Testis (tissue), 3 donors: Measurements from ENCODE around the gene MMP11. TPM values are rescaled to one million over a fixed set of nuclear protein-coding genes. Genes with fewer than 3 reads are reported as not detected.

Experiments used
- DNase-seq: peaks from one replicate; pipeline ENCODE4 v3.0.0-alpha.2; 2019
- H3K27ac ChIP-seq, 2 donors: fragments of 200-600 bp; sonication (generic); one replicate each; pipeline ENCODE4 v1.5.1; 2019
- H3K27me3 ChIP-seq: fragments of 200-600 bp; sonication (generic); one replicate; pipeline ENCODE4 v1.5.1; 2019
- H3K36me3 ChIP-seq: fragments of 200-600 bp; sonication (generic); one replicate; pipeline ENCODE4 v1.5.1; 2017; ENCODE audit warnings: low read depth; ENCODE audit errors: missing control alignments
- H3K4me1 ChIP-seq: fragments of 200-600 bp; sonication (generic); one replicate; pipeline ENCODE4 v1.5.1; 2019
- H3K4me3 ChIP-seq, 2 donors: fragments of 200-600 bp; sonication (generic); one replicate each; pipeline ENCODE4 v1.5.1; 2017 to 2019
- H3K9me3 ChIP-seq: fragments of 200-600 bp; sonication (generic); one replicate; pipeline ENCODE4 v1.5.1; 2017
- CTCF ChIP-seq, 3 experiments: fragments of 450-650 bp in 2 of 3; fragments of 200-600 bp in 1 of 3; sonication (generic) in 1 of 3; IDR thresholded peaks; one replicate each; pipeline ENCODE4 v1.5.1; 2016 to 2019; ENCODE audit warnings: antibody characterized with exemption in 3 of 3, mild to moderate bottlenecking in 2 of 3, moderate library complexity in 1 of 3
- POLR2A ChIP-seq: fragments of 450-650 bp; IDR thresholded peaks from one replicate; pipeline ENCODE4 v1.6.1; 2017; ENCODE audit warnings: antibody characterized with exemption, mild to moderate bottlenecking, moderate library complexity
- WGBS, 2 donors: methylation state at CpG; one replicate each; pipeline ENCODE4 v1.1.5; 2018; 5-methylcytosine and 5-hydroxymethylcytosine counted together
- intact Hi-C: fragments of 100-400 bp; cut with DNase I; formaldehyde crosslinking; loops from one replicate; pipeline ENCODE4 v1.15.1; 2023; ENCODE audit warnings: low total_unique reads
- polyA plus RNA-seq: library from polyadenylated mRNA; stranded (reverse); fragments of 350-450 nt; fragmentation: Illumina TruSeq; extraction: RNeasy Lipid Tissue Mini Kit (QIAGEN cat#74804); gene quantifications from one replicate; pipeline ENCODE4 v1.2.3, GENCODE V29; 2014; ENCODE audit warnings: low read depth, low replicate concordance; ENCODE audit not compliant: insufficient read depth
- total RNA-seq, 2 donors: library from RNA; depleted of rRNA; stranded (reverse); fragments of >200 nt; gene quantifications; one replicate each; pipeline ENCODE4 v1.2.3, GENCODE V29; 2016

The MMP11 gene
- total and polyA plus RNA-seq, 3 donors from 2014 or later, result 13.6 to 36.1 (median 32.4) TPM

DNA sequence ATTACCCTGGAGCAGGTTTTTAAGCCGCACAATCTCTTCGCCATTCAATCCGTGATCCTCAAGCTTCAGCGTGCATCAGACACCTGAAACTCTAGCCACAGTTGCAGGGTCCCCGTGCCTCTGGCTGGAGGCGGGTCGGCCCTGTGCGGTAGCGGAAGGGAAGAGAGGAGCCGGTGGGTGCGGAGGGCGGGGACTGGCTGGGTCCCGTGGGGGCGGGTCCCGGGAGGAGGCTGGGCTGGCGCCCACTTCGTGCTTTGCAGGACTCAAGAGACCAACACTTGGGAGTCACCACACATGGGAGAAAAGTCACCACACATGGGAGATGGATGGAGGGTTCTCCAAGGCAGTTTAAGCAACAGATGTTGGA lies 9.1 kb upstream of the MMP11 start:
- intact Hi-C loops, result no loop called here
- TF ChIP-seq POLR2A, result no peak
- TF ChIP-seq CTCF (IDR thresholded peaks at IDR 0.05), result no peak
- peaks cover 7% of the 10 kb centered on the region for H3K4me1 ChIP-seq
- H3K9me3 ChIP-seq, result no peaks in the 10 kb centered on the region
- H3K27ac ChIP-seq, result no peak overlapping the region
- WGBS, 2 donors, result 38 to 43% methylated on average over 17 of the region's 17 CpGs
- peak overlapping the region in 1 of 2 donors; percentile 17 for H3K4me3 ChIP-seq
- H3K27me3 ChIP-seq, result no peaks in the 10 kb centered on the region
- no peak for DNase-seq
- no peaks in the 10 kb centered on the region for H3K36me3 ChIP-seq

DNA sequence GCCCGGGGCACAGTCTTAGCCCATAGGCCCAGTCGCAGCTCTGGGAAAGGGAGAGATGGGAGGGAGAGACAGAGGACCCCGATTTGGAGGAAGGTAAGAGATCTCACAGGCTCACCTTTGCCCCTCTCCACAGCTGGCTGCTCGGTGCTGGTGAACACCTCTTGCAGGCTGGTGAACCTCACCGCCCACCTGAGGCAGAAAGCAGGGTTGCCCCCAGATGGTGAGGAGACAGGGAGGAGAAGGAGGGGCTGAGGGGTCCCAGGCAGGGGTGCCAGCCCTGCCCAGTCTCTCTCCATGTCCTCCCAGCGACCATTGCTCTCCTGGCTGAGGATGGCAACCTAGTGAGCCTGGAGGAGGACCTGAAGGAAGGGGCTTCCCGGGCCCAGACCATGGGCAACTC lies 8.7 kb upstream of the MMP11 start:
- intact Hi-C loops, result no loop called here
- TF ChIP-seq CTCF (IDR thresholded peaks at IDR 0.05) (no peak), POLR2A (no peak)
- Histone ChIP-seq H3K4me3 (no peak overlapping the region), H3K4me1 (peaks cover 7% of the 10 kb centered on the region), H3K27ac (no peak overlapping the region), H3K36me3 (no peaks in the 10 kb centered on the region), H3K9me3 (no peaks in the 10 kb centered on the region), H3K27me3 (no peaks in the 10 kb centered on the region)
- DNase-seq, result no peak
- WGBS, 2 donors, result 69 to 74% methylated on average over 4 to 7 of the region's 7 CpGs

DNA sequence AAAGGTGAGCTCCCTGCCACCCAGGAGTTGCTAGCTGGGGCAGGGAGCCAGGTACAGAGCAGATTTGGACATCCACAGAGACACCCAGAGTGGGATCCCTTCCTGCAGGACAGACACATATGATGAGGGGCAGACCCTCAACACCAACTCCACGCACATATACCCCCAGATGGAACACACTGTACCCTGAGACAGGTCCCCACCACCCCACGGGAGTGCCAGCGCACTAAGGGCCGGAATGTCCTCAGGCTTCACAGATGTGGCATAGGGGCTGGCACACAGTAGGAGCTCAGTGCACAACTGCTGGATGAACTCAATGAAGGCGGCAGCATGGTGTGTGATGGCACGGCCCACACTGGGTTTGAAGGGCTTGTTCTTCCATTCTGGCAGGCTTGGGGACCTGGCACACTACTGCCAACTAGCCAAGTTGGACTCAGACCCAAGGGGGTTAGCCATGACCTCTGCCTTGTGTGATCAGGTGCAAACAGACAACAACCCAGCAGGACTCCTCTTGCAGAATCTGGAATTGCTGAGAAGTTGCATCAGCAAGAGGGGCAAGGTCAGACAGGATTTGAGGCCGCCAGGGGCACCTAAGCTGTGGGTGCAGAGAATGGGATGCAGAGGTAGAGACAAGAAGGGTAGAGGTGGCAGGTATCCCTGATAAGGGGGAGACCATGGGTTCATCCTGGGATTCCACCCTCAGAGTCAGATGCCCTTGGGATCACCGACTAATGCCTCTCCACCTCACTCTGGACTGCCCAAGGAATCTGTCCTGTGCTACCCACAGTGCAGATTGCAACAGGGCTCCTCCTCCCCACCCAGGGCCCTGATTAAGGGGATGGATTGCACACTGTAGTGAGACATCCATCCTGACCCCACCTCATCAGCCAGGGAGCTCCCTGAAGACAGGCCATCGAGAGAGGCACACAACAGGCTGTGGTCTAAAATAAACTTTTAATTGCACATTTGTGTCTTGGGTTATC lies 7.5 kb upstream of the MMP11 start:
- TF ChIP-seq POLR2A (no peak), CTCF (IDR thresholded peaks at IDR 0.05) (no peak)
- H3K36me3 ChIP-seq, result no peaks in the 10 kb centered on the region
- no peak overlapping the region for H3K27ac ChIP-seq
- H3K27me3 ChIP-seq, result no peaks in the 10 kb centered on the region
- no peaks in the 10 kb centered on the region for H3K9me3 ChIP-seq
- 76 to 88% methylated on average over 4 to 9 of the region's 9 CpGs for WGBS, 2 donors
- no peak overlapping the region for H3K4me3 ChIP-seq
- no peak for DNase-seq
- intact Hi-C loops, result loop anchor here (5.0 kb wide), 1 partner anchor 82 kb away; no protein-coding TSS in a partner anchor
- H3K4me1 ChIP-seq, result peaks cover 7% of the 10 kb centered on the region

DNA sequence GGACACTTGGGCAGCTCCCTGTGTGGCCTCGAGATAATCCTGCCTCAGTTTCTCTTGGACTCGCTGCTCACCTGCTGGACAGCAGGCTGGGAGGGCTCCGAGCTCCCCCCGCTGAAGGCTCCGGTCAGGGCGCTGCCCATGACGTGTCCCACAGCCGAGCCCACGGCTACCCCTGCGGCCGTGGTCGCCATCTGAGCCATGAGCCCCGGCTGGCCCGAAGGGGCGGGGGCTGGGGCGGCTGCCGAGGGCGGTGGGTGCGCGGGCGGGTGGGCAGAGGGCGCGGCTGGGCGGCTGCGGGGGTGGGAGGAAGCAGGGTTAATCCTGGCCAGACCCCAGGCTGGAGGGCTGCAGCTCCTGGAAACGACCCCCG lies 5.4 kb upstream of the MMP11 start:
- no peak for TF ChIP-seq CTCF (IDR thresholded peaks at IDR 0.05)
- no peaks in the 10 kb centered on the region for H3K9me3 ChIP-seq
- H3K4me1 ChIP-seq, result peaks cover 10% of the 10 kb centered on the region
- no peaks in the 10 kb centered on the region for H3K36me3 ChIP-seq
- peak overlapping the region; percentile 59 to 69 for H3K4me3 ChIP-seq
- peak overlapping the region; percentile 52 to 76 for H3K27ac ChIP-seq
- no peaks in the 10 kb centered on the region for H3K27me3 ChIP-seq
- intact Hi-C loops, result loop anchor here (5.0 kb wide), 1 partner anchor 80 kb away; no protein-coding TSS in a partner anchor
- 10% methylated on average over 17 of the region's 27 CpGs; no CpG with 5 or more reads in 1 of the 2 donors for WGBS, 2 donors
- DNase-seq, result no peak
